ENCODE data around the gene SLU7. TPM values are rescaled to one million over a fixed set of nuclear protein-coding genes. Genes with fewer than 3 reads are reported as not detected.

The SLU7 gene
- polyA plus RNA-seq, 1 experiment: 12.5 TPM

DNA sequence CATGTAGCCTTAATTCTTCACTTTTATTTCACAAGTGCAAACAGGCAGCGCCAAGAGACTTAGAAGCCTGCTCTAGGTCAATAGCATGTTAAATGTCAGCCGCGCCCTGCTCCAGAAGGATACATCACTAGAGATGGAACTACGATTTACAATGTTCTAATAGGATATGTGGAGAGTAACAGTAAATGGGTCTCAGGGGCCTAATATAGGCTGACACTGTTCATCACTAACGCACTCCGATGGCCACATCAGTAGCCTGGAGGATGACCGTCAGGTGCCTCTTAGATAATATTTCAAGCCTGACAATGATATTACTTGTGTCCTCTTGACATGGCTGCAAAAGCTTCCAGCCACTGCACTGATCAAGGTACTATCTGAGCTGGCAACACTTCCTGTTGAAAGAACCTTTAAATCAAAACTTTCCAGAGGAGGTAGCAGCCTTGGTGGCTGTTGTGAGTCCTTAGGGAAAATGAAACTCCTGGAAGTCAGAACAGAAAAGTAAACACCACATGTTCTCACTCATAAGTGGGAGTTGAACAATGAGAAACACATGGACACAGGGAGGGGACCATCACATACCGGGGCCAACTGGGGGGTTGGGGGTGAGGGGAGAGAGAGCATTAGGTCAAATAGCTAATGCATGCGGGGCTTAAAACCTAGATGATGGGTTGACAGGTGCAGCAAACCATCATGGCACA, 37.7 kb upstream of the SLU7 start:
- Histone ChIP-seq H3K4me3 (ENCODE audit: low read depth, low read length) (no peak overlapping the region), H3K36me3 (ENCODE audit: control insufficient read depth, insufficient read depth, low read length) (no peaks in the 10 kb centered on the region), H3K27me3 (ENCODE audit: control insufficient read depth, insufficient read depth, low read length) (peaks cover 3% of the 10 kb centered on the region; the same call in 1 of the 2 replicates)
- no peak for TF ChIP-seq CTCF (IDR thresholded peaks at IDR 0.05; ENCODE audit: insufficient read depth, low read depth, low read length)
- CTCF ChIA-PET: interaction anchor here (2.0 kb wide), 1 partner anchor 18 kb away, joined by 7 read pairs; no protein-coding TSS in a partner anchor
- POLR2A ChIA-PET: no interaction called here
- DNase-seq (ENCODE audit: low read depth): no peak

DNA sequence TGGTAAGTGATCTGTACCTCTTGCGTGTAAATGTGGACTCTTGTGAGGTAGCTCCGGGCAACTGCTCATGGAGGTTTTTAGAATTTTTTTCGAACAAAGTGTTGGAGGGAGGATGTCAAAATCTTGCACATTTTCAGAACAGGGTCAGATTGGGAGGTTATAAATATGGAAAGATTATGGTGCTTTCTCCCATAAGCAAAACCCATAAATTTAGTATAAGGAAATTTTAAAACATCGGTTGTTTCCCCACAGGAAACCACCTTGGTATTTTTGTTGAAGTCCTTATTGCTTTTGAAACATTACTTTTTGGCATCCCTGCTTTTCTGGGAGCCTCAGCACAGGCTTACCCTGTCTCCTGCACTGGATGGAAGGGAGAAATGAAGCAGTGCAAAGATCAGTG, 36.7 kb upstream of the SLU7 start:
- no peaks in the 10 kb centered on the region for H3K36me3 ChIP-seq (ENCODE audit: control insufficient read depth, insufficient read depth, low read length)
- no peak for DNase-seq (ENCODE audit: low read depth)
- ChIA-PET POLR2A (no interaction called here), CTCF (no interaction called here)
- H3K4me3 ChIP-seq (ENCODE audit: low read depth, low read length): no peak overlapping the region
- TF ChIP-seq CTCF (IDR thresholded peaks at IDR 0.05; ENCODE audit: insufficient read depth, low read depth, low read length): no peak
- H3K27me3 ChIP-seq (ENCODE audit: control insufficient read depth, insufficient read depth, low read length): peaks cover 3% of the 10 kb centered on the region; the same call in 1 of the 2 replicates

DNA sequence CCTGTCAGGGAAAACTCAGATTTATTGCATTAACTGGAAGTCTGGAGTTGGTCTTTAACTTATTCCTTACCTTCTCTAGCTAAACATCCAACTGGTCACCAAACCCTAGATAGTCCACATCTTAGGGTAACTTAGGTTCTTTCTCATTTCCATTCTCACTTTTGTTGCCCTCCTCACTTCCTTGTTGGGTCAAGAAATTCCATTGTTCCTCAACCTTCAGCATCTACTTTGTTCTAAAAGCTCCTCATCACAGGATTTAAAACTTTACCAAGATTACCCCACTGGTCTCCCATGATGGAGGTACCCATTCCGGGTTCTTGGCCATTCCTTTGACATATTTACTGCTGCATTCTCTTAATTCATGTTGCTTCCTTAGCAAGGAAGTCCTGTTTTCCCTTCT, 34.9 kb upstream of the SLU7 start:
- DNase-seq (ENCODE audit: low read depth): no peak
- CTCF ChIA-PET: interaction anchor here (0.6 to 3.8 kb wide), 2 partner anchors 14 to 56 kb away, joined by 3 to 34 read pairs; no protein-coding TSS in a partner anchor
- POLR2A ChIA-PET: no interaction called here
- no peak for TF ChIP-seq CTCF (IDR thresholded peaks at IDR 0.05; ENCODE audit: insufficient read depth, low read depth, low read length)
- Histone ChIP-seq H3K4me3 (ENCODE audit: low read depth, low read length) (no peak overlapping the region), H3K36me3 (ENCODE audit: control insufficient read depth, insufficient read depth, low read length) (no peaks in the 10 kb centered on the region), H3K27me3 (ENCODE audit: control insufficient read depth, insufficient read depth, low read length) (peaks cover 3% of the 10 kb centered on the region; the same call in 1 of the 2 replicates)

DNA sequence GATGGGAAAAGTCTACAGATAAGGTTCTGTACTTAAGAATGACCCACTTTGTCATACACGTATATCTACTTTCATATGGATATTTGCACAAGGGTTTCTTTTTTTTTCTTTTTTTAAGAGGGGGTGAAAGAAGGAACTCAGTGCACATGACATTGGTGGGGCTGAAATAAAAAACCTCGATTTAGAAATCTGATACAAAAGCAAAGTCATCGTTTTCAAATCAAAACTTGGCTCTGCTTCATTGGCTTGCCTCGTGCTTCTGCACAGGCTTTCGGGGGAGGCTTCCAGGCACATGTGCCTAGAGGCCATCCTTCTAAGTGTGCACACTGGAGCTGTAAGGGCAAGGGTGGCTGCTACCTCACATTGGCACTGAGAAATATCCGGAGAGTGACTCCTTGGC, 33.9 kb upstream of the SLU7 start:
- TF ChIP-seq CTCF (IDR thresholded peaks at IDR 0.05; ENCODE audit: insufficient read depth, low read depth, low read length): no peak
- Histone ChIP-seq H3K4me3 (ENCODE audit: low read depth, low read length) (no peak overlapping the region), H3K27me3 (ENCODE audit: control insufficient read depth, insufficient read depth, low read length) (peaks cover 3% of the 10 kb centered on the region; the same call in 1 of the 2 replicates), H3K36me3 (ENCODE audit: control insufficient read depth, insufficient read depth, low read length) (no peaks in the 10 kb centered on the region)
- CTCF ChIA-PET: interaction anchor here (3.8 kb wide), 1 partner anchor 13 kb away, joined by 34 read pairs; no protein-coding TSS in a partner anchor
- POLR2A ChIA-PET: no interaction called here
- DNase-seq (ENCODE audit: low read depth): no peak

DNA sequence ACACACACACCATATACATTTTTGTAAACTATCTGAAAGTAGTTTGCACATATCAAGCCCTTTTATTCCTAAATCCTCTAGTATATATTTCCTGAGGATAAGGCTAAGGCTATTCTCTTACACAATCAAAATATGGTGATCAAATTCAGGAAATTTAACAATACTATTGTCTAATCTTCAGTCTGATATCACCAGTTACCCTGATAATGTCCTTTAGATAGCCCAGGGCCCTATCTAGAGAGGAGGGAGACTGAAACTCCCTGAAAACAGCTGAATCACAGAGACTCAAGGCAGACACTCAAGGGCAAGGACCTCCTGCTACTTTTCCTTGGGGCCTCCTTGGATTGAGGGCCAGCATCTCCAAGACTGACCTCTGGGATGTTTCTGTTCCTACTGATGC, 33.2 kb upstream of the SLU7 start:
- Histone ChIP-seq H3K27me3 (ENCODE audit: control insufficient read depth, insufficient read depth, low read length) (peaks cover 3% of the 10 kb centered on the region; the same call in 1 of the 2 replicates), H3K36me3 (ENCODE audit: control insufficient read depth, insufficient read depth, low read length) (no peaks in the 10 kb centered on the region), H3K4me3 (ENCODE audit: low read depth, low read length) (no peak overlapping the region)
- DNase-seq (ENCODE audit: low read depth): no peak
- ChIA-PET POLR2A (no interaction called here), CTCF (interaction anchor here (3.8 kb wide), 1 partner anchor 13 kb away, joined by 34 read pairs; no protein-coding TSS in a partner anchor)
- no peak for TF ChIP-seq CTCF (IDR thresholded peaks at IDR 0.05; ENCODE audit: insufficient read depth, low read depth, low read length)

Data from BJ (cell line).